Measurements from ENCODE around the gene BOK. TPM values are rescaled to one million over a fixed set of nuclear protein-coding genes. Genes with fewer than 3 reads are reported as not detected.
"Not testable (repeated sequence)": the region's sequence is repeated elsewhere in the genome, so short reads cannot be mapped to it uniquely, and the experiment has no call there.

The BOK gene
- polyA plus RNA-seq, result 0.08 TPM

- Mint-ChIP-seq H3K4me3 (peak within 1 kb of the TSS; percentile 39 to 71 (median 62)), H3K9me3 (peaks cover 3 to 9% (median 9%) of the 10 kb centered on the region in 3 donors), H3K36me3 (peaks cover 3% of the 10 kb centered on the region), H3K4me1 (peaks cover 0 to 3% (median 2%) of the 10 kb centered on the region in 3 donors), H3K27ac (peak within 1 kb of the TSS in 1 of 3 donors; percentile 16), H3K27me3 (peaks cover 32% of the 10 kb centered on the region)
These were observed at the start of gene BOK for GRCh38 chr2:241558532-241559322. Gene BOK (plus strand): TSS chr2:241558745. CDS start chr2:241559484, 739 bp downstream.

GRCh38 chr2:241509155-241509784 lies 49.3 kb upstream of the BOK start:
- Mint-ChIP-seq H3K27me3 (no peaks in the 10 kb centered on the region), H3K4me1 (peaks cover 4 to 13% (median 12%) of the 10 kb centered on the region in 3 donors), H3K27ac (peak overlapping the region; percentile 28 to 94 (median 78)), H3K4me3 (peak overlapping the region; percentile 78 to 95 (median 90)), H3K9me3 (no peaks in the 10 kb centered on the region), H3K36me3 (no peaks in the 10 kb centered on the region)

DNA sequence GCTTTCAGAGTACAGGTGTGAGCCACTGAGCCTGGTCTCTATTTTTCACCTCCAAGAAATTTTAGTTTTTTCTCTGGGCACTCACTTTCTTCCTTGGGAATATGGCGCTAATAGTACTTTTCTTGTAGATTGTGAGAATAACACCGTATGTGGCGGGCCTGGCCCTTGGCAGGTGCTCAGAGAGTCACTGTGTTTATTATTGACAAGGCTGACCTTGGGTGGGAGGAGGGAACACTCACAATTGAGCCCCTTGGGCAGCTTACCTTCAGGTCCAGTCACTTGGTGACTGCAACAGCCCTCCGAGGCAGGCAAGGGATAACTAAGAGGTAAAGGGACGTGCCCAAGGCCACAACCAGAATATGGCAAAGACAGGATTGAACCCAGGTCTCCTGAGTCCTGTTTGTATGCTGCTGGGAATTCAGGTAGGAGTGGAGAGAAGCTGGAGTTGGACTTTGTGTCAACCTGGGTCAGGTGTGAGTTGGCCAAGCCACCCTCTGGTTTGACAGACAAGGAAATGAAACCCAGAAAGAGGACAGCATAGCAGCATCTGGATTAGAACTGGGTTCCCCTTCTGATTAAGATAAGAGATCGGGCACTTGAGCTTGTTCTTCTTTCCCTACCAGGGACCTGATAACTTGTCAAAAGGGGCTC lies 47.3 kb upstream of the BOK start:
- Mint-ChIP-seq H3K4me3 (peak overlapping the region in 2 of 4 donors; percentile 6 to 68), H3K4me1 (peaks cover 11 to 14% (median 14%) of the 10 kb centered on the region in 3 donors), H3K27me3 (no peaks in the 10 kb centered on the region), H3K36me3 (no peaks in the 10 kb centered on the region), H3K9me3 (no peaks in the 10 kb centered on the region), H3K27ac (peak overlapping the region in 1 of 3 donors; percentile 78)

GRCh38 chr2:241514553-241514952 lies 44.0 kb upstream of the BOK start:
- Mint-ChIP-seq H3K36me3 (peaks cover 2% of the 10 kb centered on the region), H3K9me3 (no peaks in the 10 kb centered on the region), H3K4me1 (peaks cover 4 to 12% (median 5%) of the 10 kb centered on the region in 3 donors), H3K4me3 (peak overlapping the region in 1 of 4 donors; percentile 17), H3K27me3 (peaks cover 3% of the 10 kb centered on the region), H3K27ac (no peak overlapping the region)

- Mint-ChIP-seq H3K27me3 (peaks cover 7% of the 10 kb centered on the region), H3K27ac (peak overlapping the region in 1 of 3 donors; percentile 1), H3K36me3 (peaks cover 2% of the 10 kb centered on the region), H3K4me1 (peaks cover 3 to 10% (median 4%) of the 10 kb centered on the region in 3 donors), H3K9me3 (no peaks in the 10 kb centered on the region), H3K4me3 (peak overlapping the region in 1 of 4 donors; percentile 17)
These were observed 43.4 kb upstream of the BOK start for GRCh38 chr2:241514986-241515737.

- Mint-ChIP-seq H3K9me3 (no peaks in the 10 kb centered on the region), H3K4me3 (no peak overlapping the region), H3K36me3 (peaks cover 2% of the 10 kb centered on the region), H3K4me1 (peaks cover 2 to 10% (median 3%) of the 10 kb centered on the region in 3 donors), H3K27me3 (peaks cover 11% of the 10 kb centered on the region), H3K27ac (no peak overlapping the region)
These were observed 42.0 kb upstream of the BOK start for GRCh38 chr2:241516520-241516965.

- Mint-ChIP-seq H3K27me3 (peaks cover 14% of the 10 kb centered on the region), H3K27ac (peak overlapping the region in 2 of 3 donors; percentile 1 to 47), H3K4me3 (peak overlapping the region in 1 of 4 donors; percentile 63), H3K4me1 (peaks cover 2 to 10% (median 3%) of the 10 kb centered on the region in 3 donors), H3K36me3 (peaks cover 2% of the 10 kb centered on the region), H3K9me3 (no peaks in the 10 kb centered on the region)
These were observed 41.2 kb upstream of the BOK start for GRCh38 chr2:241517297-241517696.

- no peak overlapping the region for H3K4me3 Mint-ChIP-seq
- peaks cover 2 to 9% (median 3%) of the 10 kb centered on the region in 3 donors for H3K4me1 Mint-ChIP-seq
- H3K27me3 Mint-ChIP-seq, result peaks cover 19% of the 10 kb centered on the region
- H3K36me3 Mint-ChIP-seq, result peaks cover 4% of the 10 kb centered on the region
- H3K27ac Mint-ChIP-seq, result no peak overlapping the region
- H3K9me3 Mint-ChIP-seq, result no peaks in the 10 kb centered on the region
These were observed 38.9 kb upstream of the BOK start for GRCh38 chr2:241519669-241520068.

DNA sequence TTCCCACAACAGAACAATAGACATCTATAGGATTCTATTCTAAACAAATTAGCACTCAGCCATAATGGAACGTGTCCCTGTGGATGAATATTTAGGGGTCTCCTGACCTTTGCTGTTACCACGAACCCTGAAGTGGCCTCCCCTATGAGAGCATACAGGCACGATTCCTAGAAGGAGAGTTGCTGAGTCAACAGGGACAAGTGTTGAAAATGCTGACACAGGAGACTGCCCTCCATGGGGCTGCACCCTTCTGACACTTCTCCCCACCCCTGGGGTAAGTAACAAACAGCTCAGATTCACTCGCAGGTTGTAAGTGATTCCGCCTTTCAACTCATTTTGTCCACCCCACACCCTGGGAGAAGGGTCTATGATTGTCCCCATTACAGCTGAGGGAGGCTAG lies 36.1 kb upstream of the BOK start:
- Mint-ChIP-seq H3K4me3 (no peak overlapping the region), H3K27ac (no peak overlapping the region), H3K27me3 (peaks cover 19% of the 10 kb centered on the region), H3K9me3 (peaks cover 3 to 8% (median 4%) of the 10 kb centered on the region in 3 donors), H3K36me3 (peaks cover 2% of the 10 kb centered on the region), H3K4me1 (no peaks in the 10 kb centered on the region)

DNA sequence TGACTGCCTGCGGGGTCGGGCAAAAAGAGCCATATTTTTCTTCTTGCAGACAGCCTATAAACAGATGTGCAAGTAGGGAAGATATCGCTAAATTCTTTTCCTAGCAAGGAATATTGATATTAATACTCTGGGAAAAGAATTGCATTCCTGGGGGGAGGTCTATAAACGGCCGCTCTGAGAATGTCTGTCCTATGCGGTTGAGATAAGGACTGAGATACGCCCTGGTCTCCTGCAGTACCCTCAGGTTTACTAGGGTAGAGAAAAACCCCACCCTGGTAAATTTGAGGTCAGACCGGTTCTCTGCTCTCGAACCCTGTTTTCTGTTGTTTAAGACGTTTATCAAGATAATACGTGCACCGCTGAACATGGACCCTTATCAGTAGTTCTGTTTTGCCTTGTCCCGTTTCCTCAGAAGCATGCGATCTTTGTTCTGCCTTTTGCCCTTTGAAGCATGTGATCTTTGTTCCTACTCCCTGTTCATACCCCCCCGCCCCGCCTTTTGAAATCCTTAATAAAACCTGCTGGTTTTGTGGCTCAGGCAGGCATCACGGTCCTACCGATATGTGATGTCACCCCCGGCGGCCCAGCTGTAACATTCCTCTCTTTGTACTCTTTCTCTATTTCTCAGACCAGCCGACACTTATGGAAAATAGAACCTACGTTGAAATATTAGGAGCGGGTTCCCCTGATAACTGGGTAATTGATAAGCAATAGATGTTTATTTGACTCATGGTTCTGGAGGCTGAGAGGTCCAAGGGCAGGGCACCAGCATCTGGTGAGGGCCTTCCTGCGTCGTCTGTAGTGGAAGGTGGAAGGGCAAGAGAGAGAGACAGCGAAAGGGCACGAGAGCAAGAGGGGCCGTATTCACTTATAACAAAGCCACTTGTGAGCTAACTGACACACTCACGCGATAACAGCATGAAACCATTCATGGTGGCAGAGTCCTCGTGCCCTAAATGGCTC lies 32.4 kb upstream of the BOK start:
- not testable (repeated sequence) for H3K9me3 Mint-ChIP-seq, H3K4me1 Mint-ChIP-seq, H3K4me3 Mint-ChIP-seq, H3K27ac Mint-ChIP-seq, H3K36me3 Mint-ChIP-seq
- peaks cover 11% of the 10 kb centered on the region for H3K27me3 Mint-ChIP-seq

DNA sequence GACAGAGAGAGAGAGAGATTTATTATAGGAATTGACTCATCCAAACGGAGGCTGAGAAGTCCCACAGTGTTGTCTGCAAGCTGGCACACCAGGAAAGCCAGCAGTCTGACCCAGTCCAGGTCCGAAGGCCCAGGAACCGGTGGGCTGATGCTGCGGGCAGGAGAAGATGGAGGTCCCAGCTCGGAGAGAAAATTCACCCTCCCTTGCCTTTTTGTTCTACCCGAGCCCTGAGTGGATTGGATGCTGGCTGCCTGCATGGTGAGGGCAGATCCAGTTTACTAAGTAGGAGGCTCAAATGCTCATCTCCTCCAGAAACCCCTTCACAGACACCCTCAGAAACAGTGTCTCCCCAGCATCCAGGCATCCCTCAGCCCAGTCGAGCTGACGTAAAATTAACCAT lies 28.0 kb upstream of the BOK start:
- Mint-ChIP-seq H3K9me3 (peaks cover 3 to 8% (median 4%) of the 10 kb centered on the region in 3 donors), H3K4me3 (no peak overlapping the region), H3K36me3 (no peaks in the 10 kb centered on the region), H3K27ac (no peak overlapping the region), H3K27me3 (peaks cover 2% of the 10 kb centered on the region), H3K4me1 (no peaks in the 10 kb centered on the region)

GRCh38 chr2:241531161-241531722 lies 27.3 kb upstream of the BOK start:
- H3K4me3 Mint-ChIP-seq, result no peak overlapping the region
- no peaks in the 10 kb centered on the region for H3K36me3 Mint-ChIP-seq
- peaks cover 0 to 4% (median 4%) of the 10 kb centered on the region in 3 donors for H3K9me3 Mint-ChIP-seq
- peaks cover 2% of the 10 kb centered on the region for H3K27me3 Mint-ChIP-seq
- H3K27ac Mint-ChIP-seq, result no peak overlapping the region
- H3K4me1 Mint-ChIP-seq, result no peaks in the 10 kb centered on the region

GRCh38 chr2:241532168-241532567 lies 26.4 kb upstream of the BOK start:
- Mint-ChIP-seq H3K27me3 (peaks cover 2% of the 10 kb centered on the region), H3K9me3 (no peaks in the 10 kb centered on the region), H3K4me1 (no peaks in the 10 kb centered on the region), H3K4me3 (no peak overlapping the region), H3K27ac (no peak overlapping the region), H3K36me3 (no peaks in the 10 kb centered on the region)

Data from IgD-negative memory B cell (primary cell).